H1 (cell line): ENCODE data around the gene CDC42SE2. TPM values are rescaled to one million over a fixed set of nuclear protein-coding genes. Genes with fewer than 3 reads are reported as not detected.
A peak's percentile ranks its signal among the peaks of the same experiment; 100 is the strongest.

Experiments
- CTCF ChIA-PET: fragments of 300-600 bp; sonication (Branson Sonifier 250); formaldehyde crosslinking; loops from one replicate; lab custom pipeline; 2021; ENCODE audit not compliant: partially characterized antibody; lab: Charles Lee
- POLR2A ChIA-PET: fragments of 300-600 bp; sonication (Branson Sonifier 250); formaldehyde crosslinking; loops from one replicate; lab custom pipeline; 2021; ENCODE audit warnings: inconsistent platforms; ENCODE audit not compliant: partially characterized antibody; lab: Charles Lee
- DNase-seq, 2 experiments: peaks; one replicate each; pipeline versions ENCODE4 v3.0.0 to v3.0.0-alpha.2; 2010 to 2022; ENCODE audit warnings: low spot score in 2 of 2, low read depth in 1 of 2, mixed read lengths in 1 of 2
- FAIRE-seq: peaks from 2 replicates; lab custom pipeline; 2011; peaks lifted over from hg19 to GRCh38; lab: Jason Lieb, UNC
- H2AFZ ChIP-seq: 2 replicates; pipeline ENCODE4 v1.8.1; 2012; ENCODE audit warnings: low read length, inconsistent platforms
- H2AK5ac ChIP-seq: 2 replicates; pipeline ENCODE4 v1.6.1; 2013; ENCODE audit warnings: low read depth, low read length
- H2BK120ac ChIP-seq: replicated peaks from 2 replicates; pipeline ENCODE3; 2013; ENCODE audit warnings: low read depth, low read length, inconsistent platforms
- H2BK12ac ChIP-seq: 2 replicates; pipeline ENCODE4 v1.6.1; 2013; ENCODE audit warnings: low read depth, low read length
- H2BK15ac ChIP-seq: 2 replicates; pipeline ENCODE4 v1.6.1; 2013; ENCODE audit warnings: low read length
- H2BK20ac ChIP-seq: 2 replicates; pipeline ENCODE4 v1.6.1; 2013; ENCODE audit warnings: low read length
- H2BK5ac ChIP-seq: 2 replicates; pipeline ENCODE4 v1.6.1; 2013; ENCODE audit warnings: low read depth, low read length
- H3K14ac ChIP-seq: 2 replicates; pipeline ENCODE4 v1.6.1; 2013; ENCODE audit warnings: inconsistent platforms; ENCODE audit not compliant: insufficient read length
- H3K18ac ChIP-seq: 2 replicates; pipeline ENCODE4 v1.6.1; 2013; ENCODE audit warnings: low read length; ENCODE audit errors: extremely low read depth
- H3K23ac ChIP-seq: 2 replicates; pipeline ENCODE4 v1.6.1; 2013; ENCODE audit warnings: inconsistent platforms; ENCODE audit not compliant: insufficient read length
- H3K23me2 ChIP-seq: 2 replicates; pipeline ENCODE4 v1.6.1; 2013; ENCODE audit warnings: low read depth, low read length
- H3K27ac ChIP-seq: 2 replicates; pipeline ENCODE4 v1.6.1; 2011; ENCODE audit warnings: low read depth, low read length, inconsistent platforms
- H3K27me3 ChIP-seq, 4 experiments: replicated peaks in 1 of 4; 1 replicate in 1 of 4; 2 replicates in 3 of 4; pipeline versions ENCODE4 v1.6.1 to v1.8.1; 2011 to 2013; ENCODE audit warnings: low read length in 3 of 4, mild to moderate bottlenecking in 3 of 4, inconsistent platforms in 2 of 4, mixed read lengths in 2 of 4, moderate library complexity in 1 of 4; ENCODE audit not compliant: control insufficient read depth in 3 of 4, insufficient read depth in 3 of 4; ENCODE audit errors: extremely low read depth in 1 of 4
- H3K36me3 ChIP-seq, 4 experiments: 2 replicates each; pipeline versions ENCODE4 v1.6.1 to v1.8.1; 2011 to 2013; ENCODE audit warnings: mild to moderate bottlenecking in 4 of 4, low read length in 3 of 4, moderate library complexity in 2 of 4, control low read depth in 1 of 4, inconsistent platforms in 1 of 4; ENCODE audit not compliant: insufficient read depth in 4 of 4, control insufficient read depth in 2 of 4
- H3K4ac ChIP-seq: replicated peaks from 2 replicates; pipeline ENCODE3; 2013; ENCODE audit warnings: low read length, low read depth, mixed read lengths, inconsistent platforms; ENCODE audit not compliant: insufficient read length
- H3K4me1 ChIP-seq, 4 experiments: replicated peaks in 1 of 4; 1 replicate in 1 of 4; 2 replicates in 3 of 4; pipeline versions ENCODE4 v1.6.1 to v1.8.1; 2011 to 2013; ENCODE audit warnings: low read length in 3 of 4, inconsistent platforms in 2 of 4, mixed read lengths in 1 of 4; ENCODE audit not compliant: insufficient read depth in 4 of 4, control insufficient read depth in 3 of 4
- H3K4me2 ChIP-seq, 2 experiments: 2 replicates each; pipeline versions ENCODE4 v1.6.1 to v1.8.1; 2011 to 2013; ENCODE audit warnings: low read depth in 2 of 2, low read length in 2 of 2, control low read depth in 1 of 2, inconsistent platforms in 1 of 2, mild to moderate bottlenecking in 1 of 2; ENCODE audit not compliant: insufficient read depth in 1 of 2
- H3K4me3 ChIP-seq, 4 experiments: fragments of 200-600, 300-600 bp in 1 of 4; sonication (generic), shearing (Covaris generic), sonication (Bioruptor Twin) in 1 of 4; 2 replicates each; pipeline versions ENCODE4 v1.5.1 to v1.8.1; 2011 to 2016; ENCODE audit warnings: low read length in 4 of 4, low read depth in 3 of 4, control low read depth in 2 of 4, inconsistent platforms in 2 of 4, mild to moderate bottlenecking in 2 of 4, mixed read lengths in 1 of 4, moderate library complexity in 1 of 4; ENCODE audit not compliant: insufficient read depth in 2 of 4; ENCODE audit errors: extremely low read depth in 1 of 4
- H3K56ac ChIP-seq: replicated peaks from 2 replicates; pipeline ENCODE3; 2013; ENCODE audit warnings: low read depth, mild to moderate bottlenecking, mixed read lengths, low read length, inconsistent platforms; ENCODE audit not compliant: insufficient read length
- H3K79me1 ChIP-seq: 2 replicates; pipeline ENCODE4 v1.6.1; 2013; ENCODE audit warnings: low read depth, low read length, control low read depth
- H3K79me2 ChIP-seq, 2 experiments: 2 replicates each; pipeline versions ENCODE4 v1.6.1 to v1.8.1; 2012 to 2013; ENCODE audit warnings: low read length in 2 of 2, mild to moderate bottlenecking in 2 of 2, inconsistent platforms in 1 of 2; ENCODE audit not compliant: insufficient read depth in 2 of 2, control insufficient read depth in 1 of 2
- H3K9ac ChIP-seq, 4 experiments: replicated peaks in 1 of 4; 1 replicate in 1 of 4; 2 replicates in 3 of 4; pipeline versions ENCODE4 v1.6.1 to v1.8.1; 2011 to 2013; ENCODE audit warnings: low read depth in 3 of 4, low read length in 3 of 4, control low read depth in 2 of 4, mild to moderate bottlenecking in 2 of 4, moderate library complexity in 2 of 4, inconsistent platforms in 1 of 4; ENCODE audit errors: extremely low read depth in 1 of 4
- H3K9me3 ChIP-seq, 2 experiments: 2 replicates each; pipeline versions ENCODE4 v1.6.1 to v1.8.1; 2012 to 2013; ENCODE audit warnings: mild to moderate bottlenecking in 2 of 2, moderate library complexity in 2 of 2, control low read depth in 1 of 2, inconsistent platforms in 1 of 2, low read depth in 1 of 2, low read length in 1 of 2, mixed read lengths in 1 of 2; ENCODE audit not compliant: insufficient read depth in 2 of 2
- H4K20me1 ChIP-seq, 2 experiments: replicated peaks in 1 of 2; 2 replicates each; pipeline versions ENCODE3 to v1.8.1; 2011 to 2013; ENCODE audit warnings: inconsistent platforms in 2 of 2, low read length in 2 of 2, mild to moderate bottlenecking in 1 of 2; ENCODE audit not compliant: insufficient read depth in 2 of 2, control insufficient read depth in 1 of 2
- H4K5ac ChIP-seq: 2 replicates; pipeline ENCODE4 v1.6.1; 2013; ENCODE audit warnings: low read length, low read depth, mixed read lengths, inconsistent platforms; ENCODE audit not compliant: insufficient read length
- H4K8ac ChIP-seq: 2 replicates; pipeline ENCODE4 v1.8.0; 2013; ENCODE audit warnings: mild to moderate bottlenecking, moderate library complexity, low read length, inconsistent platforms; ENCODE audit not compliant: insufficient read depth; ENCODE audit errors: extremely low read depth
- H4K91ac ChIP-seq: replicated peaks from 2 replicates; pipeline ENCODE3; 2013; ENCODE audit warnings: low read length, mixed read lengths, inconsistent platforms; ENCODE audit not compliant: insufficient read length
- CHD1 ChIP-seq: IDR thresholded peaks from 2 replicates; pipeline ENCODE4 v1.6.1; 2012; ENCODE audit warnings: low read depth, low read length, improper control_type of control experiment
- EP300 ChIP-seq, 2 experiments: IDR thresholded peaks; 1 replicate in 1 of 2; 2 replicates in 1 of 2; pipeline ENCODE4 v1.6.1; 2011 to 2012; ENCODE audit warnings: low read depth in 2 of 2, low read length in 2 of 2, mild to moderate bottlenecking in 2 of 2, borderline replicate concordance in 1 of 2, inconsistent platforms in 1 of 2, moderate library complexity in 1 of 2
- NANOG ChIP-seq: IDR thresholded peaks from 2 replicates; pipeline ENCODE4 v1.6.1; 2011; ENCODE audit warnings: low read length, low read depth, mild to moderate bottlenecking, inconsistent platforms; ENCODE audit not compliant: insufficient read depth, poor library complexity, severe bottlenecking
- TEAD4 ChIP-seq: IDR thresholded peaks from 2 replicates; pipeline ENCODE4 v1.6.1; 2012; ENCODE audit warnings: low read depth, low read length, inconsistent platforms, mixed read lengths
- WGBS, 2 experiments: shearing (Covaris generic) in 1 of 2; methylation state at CpG; one replicate each; pipeline versions ENCODE4 v1.1.6 to v1.1.7; 2013 to 2015; ENCODE audit warnings: low lambda C conversion rate in 2 of 2, mixed read lengths in 2 of 2, inconsistent platforms in 1 of 2, low coverage in 1 of 2, missing lambda C conversion rate in 1 of 2; ENCODE audit not compliant: insufficient replicate concordance in 2 of 2, insufficient coverage in 1 of 2, insufficient read length in 1 of 2; ENCODE audit errors: extremely low coverage in 1 of 2, missing lambda C conversion rate in 1 of 2; 5-methylcytosine and 5-hydroxymethylcytosine counted together
- polyA plus RNA-seq, 7 experiments: library from polyadenylated mRNA; depleted of rRNA in 3 of 7; stranded (reverse) in 5 of 7; unstranded in 2 of 7; fragments of >200 nt in 5 of 7; fragments of 200-250 nt in 2 of 7; gene quantifications; 1 replicate in 5 of 7; 2 replicates in 1 of 7; 4 replicates in 1 of 7; pipeline versions ENCODE4 v1.2.1 to v1.2.3, GENCODE V29; 2011 to 2013; ENCODE audit warnings: missing spikeins in 2 of 7, mixed read lengths in 2 of 7
- total RNA-seq: library from RNA; stranded (reverse); fragmentation: NEBNext Ultra II Directional; extraction: Animal tissue kit (Norgen Biotek cat#: 25700); gene quantifications from 2 replicates; pipeline ENCODE4 v1.2.1, GENCODE V29; 2021
- TF ChIP-seq, protein P1 (sequence below): IDR thresholded peaks from 2 replicates; pipeline ENCODE4 v1.6.1; 2011; ENCODE audit warnings: low read depth, mild to moderate bottlenecking, low read length; ENCODE audit not compliant: insufficient read depth

Gene CDC42SE2
- total and polyA plus RNA-seq, 2 of the 8 experiments (the other 6 are each of a cell fraction or from before 2014, with no cell fraction given): 16.7 to 30.8 TPM

DNA sequence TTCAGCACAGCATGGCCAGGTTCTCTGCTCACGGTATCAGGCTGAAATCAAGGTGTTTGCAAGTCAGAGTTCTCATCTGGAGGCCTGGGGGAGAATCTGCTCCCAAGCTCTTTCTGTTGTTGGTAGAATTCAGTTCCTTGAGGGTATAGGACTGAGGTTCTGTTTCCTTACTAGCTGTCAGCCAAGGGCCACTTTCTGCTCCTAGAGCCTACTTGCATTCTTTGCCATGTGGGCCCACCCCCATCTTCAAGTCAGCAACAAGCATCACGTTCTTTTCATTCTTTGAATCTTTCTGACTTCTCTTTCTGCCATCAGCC lies 7.4 kb upstream of the CDC42SE2 start:
- ChIA-PET CTCF (no interaction called here), POLR2A (no interaction called here)
- no peak overlapping the region for H3K9ac ChIP-seq
- no peak overlapping the region for H2BK5ac ChIP-seq
- H2AK5ac ChIP-seq: no peak overlapping the region
- TF ChIP-seq TEAD4 (no peak), NANOG (no peak), EP300 (IDR thresholded peaks at IDR 0.05; ENCODE audit: borderline replicate concordance in 1 of 2, low read depth in 2 of 2, low read length in 2 of 2) (no peak), CHD1 (no peak)
- TF ChIP-seq, protein P1, sequence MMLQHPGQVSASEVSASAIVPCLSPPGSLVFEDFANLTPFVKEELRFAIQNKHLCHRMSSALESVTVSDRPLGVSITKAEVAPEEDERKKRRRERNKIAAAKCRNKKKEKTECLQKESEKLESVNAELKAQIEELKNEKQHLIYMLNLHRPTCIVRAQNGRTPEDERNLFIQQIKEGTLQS: no peak
- no peak overlapping the region for H3K56ac ChIP-seq
- no peak overlapping the region for H3K14ac ChIP-seq
- no peak overlapping the region for H2BK120ac ChIP-seq
- H3K79me1 ChIP-seq: no peaks in the 10 kb centered on the region
- H3K4ac ChIP-seq: no peak overlapping the region
- H3K79me2 ChIP-seq: no peaks in the 10 kb centered on the region
- H3K4me3 ChIP-seq: no peak overlapping the region
- 86% methylated on average over 2 of the region's 2 CpGs; no CpG with 5 or more reads in 1 of the 2 experiments for WGBS, 2 experiments
- H4K91ac ChIP-seq: no peak overlapping the region
- H3K23me2 ChIP-seq: no peaks in the 10 kb centered on the region
- no peak overlapping the region for H2BK12ac ChIP-seq
- H2BK15ac ChIP-seq: no peak overlapping the region
- no peak overlapping the region for H3K18ac ChIP-seq
- H3K23ac ChIP-seq: no peak overlapping the region
- no peaks in the 10 kb centered on the region for H3K36me3 ChIP-seq
- peaks cover 0 to 2% (median 0%) of the 10 kb centered on the region in 4 experiments; a peak in 1 of 7 replicates for H3K4me1 ChIP-seq
- H3K27me3 ChIP-seq: no peaks in the 10 kb centered on the region
- H3K9me3 ChIP-seq: no peaks in the 10 kb centered on the region
- DNase-seq (no peak), FAIRE-seq (no peak)
- no peak overlapping the region for H4K5ac ChIP-seq
- no peak overlapping the region for H3K4me2 ChIP-seq
- H4K8ac ChIP-seq: no peak overlapping the region
- no peak overlapping the region for H3K27ac ChIP-seq
- H2BK20ac ChIP-seq: no peak overlapping the region
- no peaks in the 10 kb centered on the region for H4K20me1 ChIP-seq
- H2AFZ ChIP-seq: peak overlapping the region; percentile 55; the same call in 1 of the 2 replicates
